ENCODE measurements around the gene TTC23.
A peak's percentile ranks its signal among the peaks of the same experiment; 100 is the strongest.

Gene TTC23, protein sequence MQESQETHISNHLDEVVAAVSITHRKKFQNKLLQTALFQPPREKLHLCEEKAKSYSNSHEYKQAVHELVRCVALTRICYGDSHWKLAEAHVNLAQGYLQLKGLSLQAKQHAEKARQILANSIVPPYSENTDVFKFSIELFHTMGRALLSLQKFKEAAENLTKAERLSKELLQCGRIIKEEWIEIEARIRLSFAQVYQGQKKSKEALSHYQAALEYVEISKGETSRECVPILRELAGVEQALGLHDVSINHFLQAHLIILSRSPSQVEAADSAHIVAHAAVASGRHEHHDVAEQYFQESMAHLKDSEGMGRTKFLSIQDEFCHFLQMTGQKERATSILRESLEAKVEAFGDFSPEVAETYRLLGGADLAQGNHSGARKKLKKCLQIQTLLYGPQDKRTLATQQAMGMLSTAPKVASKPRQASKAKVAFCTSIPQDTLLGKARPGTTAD

DNA sequence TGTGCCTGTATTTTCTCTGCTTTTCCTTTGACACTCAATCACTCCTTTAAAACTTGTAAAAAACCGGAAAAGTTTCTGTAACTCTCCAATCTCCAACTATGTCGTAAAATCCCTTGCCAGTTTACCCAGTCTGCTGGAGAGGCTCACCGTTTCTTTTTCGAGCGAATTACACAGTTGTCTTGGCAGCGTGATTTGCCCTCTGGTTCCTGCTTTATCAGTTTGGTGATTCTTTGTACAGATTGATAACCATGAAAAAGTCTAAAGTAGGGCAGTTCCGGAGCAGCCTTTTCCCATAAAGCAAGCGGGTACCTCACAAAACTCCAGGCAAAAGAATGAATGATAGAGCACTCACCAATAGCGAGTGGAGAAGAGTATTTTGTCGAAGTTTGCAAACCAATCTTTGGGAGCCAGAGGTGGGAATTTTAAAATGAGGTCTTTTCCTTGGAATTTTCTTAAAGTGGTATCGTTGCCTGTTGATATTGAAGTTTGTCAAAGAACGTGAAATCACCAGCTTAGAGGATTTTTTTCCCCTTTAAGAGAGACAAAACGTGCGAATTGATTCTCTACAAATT is at the start of gene TTC23:
TTC23 (minus strand) TSS at position 312 of the 572 bp plus-strand sequence. CDS start 20,869 bp downstream, outside the sequence.
- DNase-seq (ENCODE audit: low spot score) = no peak

DNA sequence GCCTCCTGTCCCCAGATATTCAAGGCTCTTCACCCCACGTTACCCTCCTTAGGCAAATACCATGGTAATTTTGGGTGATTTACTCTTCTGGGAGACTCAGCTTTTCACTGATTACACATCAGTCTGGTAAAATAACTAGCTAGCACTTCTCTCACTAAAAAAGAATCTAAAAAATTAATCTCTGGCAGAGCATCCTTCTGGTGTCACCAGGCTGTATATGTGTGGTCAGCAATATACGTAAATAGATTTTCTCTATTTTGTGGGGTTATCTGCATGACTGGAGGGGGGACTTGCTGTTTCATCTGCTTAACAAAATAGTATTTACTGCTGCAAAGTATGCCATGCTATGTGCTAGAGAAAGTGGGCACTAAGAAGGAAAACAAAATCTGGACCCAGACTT is 47.0 kb upstream of the TTC23 start:
- DNase-seq (ENCODE audit: low spot score) = no peak

DNA sequence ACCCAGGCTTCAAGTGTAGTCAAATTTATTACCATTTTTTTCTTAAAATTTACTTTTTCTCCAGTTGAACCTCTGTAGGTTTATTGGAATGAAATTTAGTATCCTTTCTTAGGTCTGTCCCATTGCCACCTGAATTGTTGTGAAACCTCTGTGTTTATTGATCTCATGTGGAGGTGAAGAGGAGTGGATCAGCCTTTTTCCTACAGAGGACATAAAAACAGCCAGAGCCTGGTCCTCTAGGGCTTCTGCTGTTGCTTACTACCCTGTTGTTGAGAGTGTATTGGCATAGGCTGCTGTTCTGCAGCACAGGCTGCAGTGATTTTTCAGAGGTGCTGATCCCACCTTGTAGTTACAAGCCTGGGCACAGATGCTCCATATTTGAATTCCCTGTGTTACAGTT is 46.5 kb upstream of the TTC23 start:
- no peak for DNase-seq (ENCODE audit: low spot score)

DNA sequence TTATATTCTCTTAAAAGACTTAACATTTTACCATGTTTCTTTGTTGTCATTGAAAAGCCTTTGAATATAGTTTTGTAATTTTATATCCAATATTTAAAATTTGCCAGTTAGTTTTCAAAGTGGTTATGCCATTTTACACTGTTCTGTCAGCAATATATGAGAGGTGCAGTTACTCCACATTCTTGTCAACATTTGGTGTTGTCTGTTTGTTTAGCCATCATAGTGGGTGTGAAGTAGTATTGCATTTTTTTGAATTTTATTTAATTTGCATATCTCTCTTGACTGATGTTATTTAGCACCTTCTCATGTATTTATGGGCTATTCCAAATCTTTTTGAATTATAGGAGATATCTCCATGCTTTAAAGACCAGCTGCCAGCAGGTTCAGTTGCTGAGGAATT is 42.3 kb upstream of the TTC23 start:
- no peak for DNase-seq (ENCODE audit: low spot score)

DNA sequence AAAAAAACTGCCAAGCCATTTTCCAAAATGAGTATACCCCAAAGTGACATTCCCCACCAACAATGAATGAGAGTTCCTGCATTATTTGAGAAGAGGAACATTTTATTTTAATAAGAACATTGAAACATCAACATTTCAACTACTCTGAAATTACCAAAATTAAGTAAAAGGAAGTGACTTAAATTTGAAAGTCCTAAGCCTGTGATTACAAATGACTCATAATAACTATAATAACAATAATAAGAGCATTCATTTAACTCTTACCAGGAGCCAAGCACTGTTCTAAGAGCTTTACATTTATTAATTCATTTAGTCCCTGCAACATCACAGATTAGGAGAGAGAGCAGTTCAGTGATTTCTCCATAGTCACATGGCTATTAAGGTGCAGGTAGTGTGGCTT is 34.3 kb upstream of the TTC23 start:
- DNase-seq (ENCODE audit: low spot score) = no peak

DNA sequence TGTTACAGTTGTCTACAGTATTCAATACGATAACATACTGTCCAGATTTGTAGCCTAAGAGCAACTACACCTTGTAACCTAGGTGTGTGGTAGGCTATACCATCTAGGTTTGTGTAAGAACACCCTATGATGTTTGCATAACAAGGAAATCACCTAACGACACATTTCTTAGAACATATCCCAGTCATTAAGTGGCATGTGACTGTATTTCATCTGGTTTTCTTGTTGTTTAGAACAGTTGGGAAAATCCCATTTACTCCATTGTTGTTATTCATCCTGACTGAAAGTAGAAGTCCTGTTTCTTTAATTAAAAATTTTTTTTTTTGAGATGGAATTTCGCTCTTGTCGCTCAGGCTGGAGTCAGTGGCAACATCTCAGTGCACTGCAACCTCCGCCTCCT is 33.2 kb upstream of the TTC23 start:
- DNase-seq (ENCODE audit: low spot score) = no peak

DNA sequence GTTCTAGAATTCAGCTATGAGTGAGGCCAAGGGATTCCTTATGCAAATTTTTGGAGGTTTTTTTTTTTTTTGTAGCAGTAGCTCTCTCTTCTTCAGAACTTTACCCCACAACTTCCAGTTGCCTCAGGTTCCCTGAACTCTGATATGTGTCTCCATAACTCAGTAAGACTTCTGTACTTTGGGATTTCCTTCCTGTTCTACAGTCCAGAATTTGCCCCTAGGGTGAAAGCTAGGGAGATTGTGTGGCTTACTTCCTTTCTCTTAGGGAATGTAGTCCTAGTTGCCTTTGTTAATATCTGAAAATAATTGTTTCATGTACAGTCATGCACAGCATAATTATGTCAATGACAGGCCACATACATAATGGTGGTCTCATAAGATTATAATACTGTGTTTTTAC is 32.7 kb upstream of the TTC23 start:
- DNase-seq (ENCODE audit: low spot score) = no peak

DNA sequence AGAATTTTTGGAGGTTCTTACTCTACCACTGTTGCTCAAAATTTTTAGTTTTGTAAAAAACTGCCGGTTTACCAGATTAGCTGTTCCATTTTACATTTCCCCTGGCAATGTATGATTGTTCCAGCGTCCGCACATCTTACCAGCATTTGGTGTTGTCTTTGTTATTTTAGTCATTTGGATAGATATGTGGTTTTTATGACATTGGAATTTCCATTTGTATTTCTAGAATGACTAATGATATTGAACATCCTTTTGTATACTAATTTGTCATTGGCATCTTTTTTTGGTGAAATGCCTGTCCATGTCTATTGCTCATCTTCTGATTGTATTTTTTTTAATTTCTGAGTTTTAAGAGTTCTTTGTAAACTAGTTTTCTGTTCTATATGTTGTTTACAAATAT is 30.4 kb upstream of the TTC23 start:
- DNase-seq (ENCODE audit: low spot score) = no peak

DNA sequence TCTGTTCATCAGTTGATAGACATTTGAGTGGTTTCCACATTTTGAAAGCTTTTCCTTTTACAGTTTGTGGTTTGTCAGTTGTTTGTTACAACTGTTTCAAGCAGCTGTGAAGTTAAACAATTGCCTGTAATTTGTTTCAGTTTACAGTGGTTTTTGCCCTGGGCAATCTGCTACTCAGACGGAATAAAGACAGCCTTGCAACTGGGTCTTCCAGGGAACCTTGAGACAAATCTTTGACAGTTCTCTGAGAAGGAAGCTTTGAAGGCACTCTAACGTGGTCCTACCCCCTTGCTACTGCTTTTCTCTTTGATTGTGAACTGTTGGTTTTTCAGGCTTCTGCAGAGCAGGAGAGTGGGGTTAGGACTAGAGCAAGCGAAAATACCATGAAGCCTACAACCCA is 29.9 kb upstream of the TTC23 start:
- no peak for DNase-seq (ENCODE audit: low spot score)

DNA sequence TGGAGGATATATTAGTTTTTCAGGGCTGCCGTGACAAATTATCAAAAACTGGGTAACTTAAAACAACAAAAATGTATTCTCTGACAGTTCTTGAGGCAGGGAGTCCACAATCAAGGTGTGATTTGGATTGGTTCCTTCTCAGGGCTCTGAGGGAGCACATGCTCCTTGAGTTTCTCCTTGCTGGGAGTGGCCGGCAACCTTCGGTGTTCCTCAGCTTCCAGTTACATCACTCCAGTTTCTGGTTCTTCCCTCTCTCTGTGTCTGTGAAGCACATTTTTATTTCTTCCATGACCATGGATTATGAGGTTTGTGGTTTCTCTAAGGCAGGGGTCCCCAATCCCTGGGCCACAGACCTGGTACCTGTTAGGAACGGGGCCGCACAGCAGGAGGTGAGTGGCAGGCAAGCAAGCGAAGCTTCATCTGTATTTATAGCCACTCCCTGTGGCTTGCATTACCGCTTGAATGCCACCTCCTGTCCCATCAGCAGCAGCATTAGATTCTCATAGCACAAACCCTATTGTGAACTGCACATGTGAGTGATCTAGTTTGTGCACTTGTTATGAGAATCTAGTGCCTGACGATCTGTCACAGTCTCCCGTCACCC is 26.2 kb upstream of the TTC23 start:
- DNase-seq (ENCODE audit: low spot score) = no peak

DNA sequence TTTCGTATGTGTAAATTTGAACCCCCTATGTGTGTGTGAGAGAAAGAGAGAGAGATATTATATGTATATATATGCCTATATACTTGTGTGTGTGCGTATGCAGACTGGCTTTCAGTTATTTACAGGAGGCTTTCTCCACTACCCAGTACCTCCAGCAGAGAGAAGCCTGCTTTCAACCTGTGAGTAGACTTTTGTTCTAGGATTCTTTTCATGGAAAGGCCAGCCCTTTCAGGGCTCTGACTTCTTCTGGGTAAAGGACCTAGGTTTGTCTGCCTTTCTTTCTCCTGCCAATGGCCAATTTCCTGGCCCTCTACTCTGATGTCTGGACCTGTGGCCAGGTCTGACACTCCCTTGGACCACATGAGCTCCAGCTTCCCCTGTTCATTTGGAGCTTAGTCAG is 25.7 kb upstream of the TTC23 start:
- no peak for DNase-seq (ENCODE audit: low spot score)

DNA sequence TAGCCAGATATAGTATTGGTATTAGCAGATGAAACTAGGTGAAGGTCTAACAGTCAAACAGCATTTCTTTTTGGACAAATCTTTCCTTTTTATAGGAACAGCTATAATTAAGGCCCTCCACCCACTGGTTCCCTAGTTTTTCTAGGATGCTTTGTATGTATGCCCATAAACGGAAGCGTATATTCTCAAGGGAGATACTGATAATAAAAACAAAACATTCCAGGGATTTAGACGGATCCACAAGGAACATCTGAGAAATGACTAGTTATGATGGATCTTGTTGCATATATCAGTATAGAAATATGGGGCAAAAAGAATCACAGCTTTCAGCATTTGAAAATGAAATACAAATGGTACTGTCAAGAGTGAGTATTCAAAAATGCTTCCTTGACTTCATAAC is 24.4 kb upstream of the TTC23 start:
- DNase-seq (ENCODE audit: low spot score) = no peak

DNA sequence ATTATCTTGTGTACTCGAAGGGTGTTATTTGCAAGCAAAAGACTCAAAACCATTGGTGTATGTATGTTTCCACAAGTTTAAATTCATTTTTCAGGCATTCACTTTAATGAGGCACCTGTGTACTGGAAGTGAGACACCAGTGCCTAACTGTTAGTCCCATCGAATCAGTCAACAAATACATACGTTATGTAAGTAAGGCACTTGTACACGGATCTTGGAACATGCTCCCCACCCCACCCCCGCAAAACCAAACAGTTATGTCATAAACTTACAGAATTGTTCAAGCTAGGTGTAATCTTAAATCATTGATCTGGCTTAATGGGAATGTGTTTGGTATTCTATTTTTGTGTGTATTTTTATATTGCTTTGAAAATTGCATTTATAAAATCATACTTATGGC is 19.1 kb upstream of the TTC23 start:
- DNase-seq (ENCODE audit: low spot score) = no peak

DNA sequence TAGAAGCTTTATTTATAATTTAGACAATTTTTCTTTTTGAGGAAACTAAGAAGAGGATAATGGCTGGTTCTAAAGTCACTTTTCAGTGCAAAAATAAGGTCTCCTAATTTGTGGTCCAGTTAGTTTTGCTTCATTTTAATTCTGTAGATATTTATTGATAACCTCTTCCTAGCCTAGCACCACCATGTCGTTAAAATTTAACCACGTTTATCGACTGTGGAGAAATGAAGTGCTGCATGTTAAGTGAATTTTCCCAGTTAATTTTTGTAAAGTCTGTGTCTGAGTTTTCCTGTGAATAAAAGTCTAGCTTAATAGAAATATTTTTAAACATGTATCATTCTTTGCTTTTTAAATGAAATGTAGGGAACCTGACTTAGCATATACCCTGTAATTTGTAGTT is 18.6 kb upstream of the TTC23 start:
- DNase-seq (ENCODE audit: low spot score) = no peak

DNA sequence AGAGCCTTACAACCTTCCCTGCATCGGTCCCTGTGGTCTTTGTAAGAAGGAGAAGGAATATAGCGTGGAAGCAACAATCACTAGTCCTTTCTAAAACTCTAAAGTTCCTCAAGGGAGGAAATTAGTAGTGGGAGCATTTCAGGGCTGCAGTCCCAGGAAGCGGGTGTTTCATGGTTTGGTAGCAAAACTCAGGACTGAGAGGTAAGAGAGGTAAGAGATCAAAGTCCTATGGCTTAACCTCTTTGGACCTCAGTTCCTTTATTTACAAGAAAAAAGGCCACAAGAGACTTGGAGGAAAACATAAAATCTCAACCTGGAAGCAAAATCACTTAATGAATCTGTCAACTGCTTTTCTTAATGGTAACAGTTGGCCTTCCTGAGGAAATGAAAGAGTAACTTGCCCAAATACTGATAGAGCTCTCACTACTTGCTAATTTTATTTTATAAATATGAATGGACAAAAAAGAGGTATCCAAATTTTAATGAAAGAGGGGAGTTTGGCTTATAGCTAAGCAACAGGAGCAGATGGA is 16.2 kb upstream of the TTC23 start:
- no peak for DNase-seq (ENCODE audit: low spot score)

DNA sequence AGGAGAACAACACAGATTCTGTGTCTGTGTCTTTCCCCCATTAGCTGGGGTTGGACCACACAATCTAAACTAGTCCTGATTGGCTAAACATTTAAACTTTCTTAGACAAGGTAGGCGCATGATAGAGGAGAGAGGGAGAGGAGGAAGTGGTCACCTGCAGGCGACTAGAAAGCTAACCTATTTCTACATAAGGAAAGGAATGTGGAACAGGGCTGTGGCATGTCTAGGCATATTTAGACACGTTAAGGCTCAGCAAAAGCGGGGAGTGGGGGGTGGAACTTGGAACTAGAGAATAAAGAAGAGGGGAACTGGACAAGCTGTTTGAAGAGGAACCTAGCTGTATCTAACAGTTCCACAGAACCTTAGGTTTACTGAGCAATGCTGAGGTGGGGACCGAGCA is 14.7 kb upstream of the TTC23 start:
- no peak for DNase-seq (ENCODE audit: low spot score)

DNA sequence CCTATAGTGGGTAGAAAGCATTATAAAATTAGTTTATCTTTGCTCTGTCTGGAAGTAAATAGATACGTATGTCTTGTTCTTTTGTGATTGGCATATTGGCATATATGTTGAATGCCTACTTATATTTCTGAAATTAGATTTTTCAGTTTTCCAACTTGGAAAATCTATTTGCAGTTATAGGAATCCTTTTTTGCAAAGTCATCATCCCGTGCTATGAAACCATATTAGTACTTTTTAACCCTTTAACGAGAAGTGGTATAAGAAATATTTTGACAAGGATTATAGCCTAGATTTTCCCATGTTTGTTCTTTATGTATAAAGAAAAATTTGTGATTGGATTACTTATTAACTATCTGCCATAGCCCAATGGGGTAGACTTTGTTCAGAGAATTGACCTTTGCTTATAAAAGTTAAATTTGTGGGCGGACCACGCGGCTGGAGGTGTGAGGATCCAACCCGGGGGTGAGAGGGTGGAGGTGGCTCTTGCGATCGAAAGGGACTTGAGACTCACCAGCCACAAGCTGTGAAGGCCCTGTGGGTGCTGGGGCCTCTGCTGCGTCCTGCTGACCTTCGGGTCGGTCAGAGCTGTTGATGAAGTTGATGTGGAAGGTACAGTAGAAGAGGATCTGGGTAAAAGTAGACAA is 7.8 kb upstream of the TTC23 start:
- no peak for DNase-seq (ENCODE audit: low spot score)

DNA sequence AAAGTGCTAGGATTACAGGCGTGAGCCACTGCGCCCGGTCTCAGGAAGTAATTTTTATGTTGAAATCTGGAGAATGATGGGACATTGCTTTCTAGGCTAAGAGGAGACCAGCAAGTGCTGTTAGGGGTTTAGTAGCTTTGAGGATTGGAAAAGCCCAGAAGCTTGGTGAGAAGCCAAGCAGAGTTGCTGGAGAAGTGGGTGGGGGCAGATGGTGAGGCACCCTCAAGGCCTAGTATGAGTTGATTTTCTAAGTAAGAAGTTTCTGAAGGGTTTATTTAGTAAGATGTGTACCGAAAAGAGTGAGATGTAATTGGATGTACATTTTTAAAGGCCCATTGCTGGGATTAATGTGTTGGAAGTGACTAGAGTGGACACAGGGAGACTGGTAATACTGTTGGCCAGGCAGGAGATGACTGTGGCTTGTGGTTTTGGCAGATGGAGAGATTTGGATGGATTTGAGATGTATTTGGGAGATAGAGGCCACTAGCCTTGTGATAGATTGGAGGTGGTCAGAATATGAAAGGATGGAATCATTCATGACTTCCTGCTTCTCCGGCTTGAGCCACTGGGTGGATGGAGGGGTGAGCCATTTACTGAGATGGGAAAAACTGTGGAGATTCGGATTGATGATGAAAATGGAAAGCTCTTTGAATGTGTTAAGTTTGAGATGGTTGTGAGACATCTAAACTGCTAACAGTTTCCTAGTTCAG is 4.2 kb upstream of the TTC23 start:
- DNase-seq (ENCODE audit: low spot score) = no peak

DNA sequence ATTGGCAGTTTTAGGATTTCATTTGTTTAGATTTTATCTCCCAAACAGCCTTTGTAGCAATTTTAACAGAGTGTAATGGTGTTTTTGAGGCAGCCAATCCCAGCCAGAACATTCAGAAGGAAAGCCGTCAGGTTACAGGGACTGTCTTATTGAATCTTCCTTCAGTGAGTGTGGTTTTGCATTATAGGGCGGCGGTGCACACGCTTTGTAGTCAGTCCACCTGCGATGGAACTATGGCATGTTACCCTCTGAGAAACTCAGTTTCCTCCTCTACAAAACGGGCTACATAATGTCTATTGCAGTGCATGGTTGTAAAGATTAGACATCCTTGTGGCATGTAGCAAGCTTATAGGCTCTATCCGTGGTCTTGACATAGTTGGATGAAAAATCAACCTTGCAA is 2.9 kb upstream of the TTC23 start:
- DNase-seq (ENCODE audit: low spot score) = no peak

DNA sequence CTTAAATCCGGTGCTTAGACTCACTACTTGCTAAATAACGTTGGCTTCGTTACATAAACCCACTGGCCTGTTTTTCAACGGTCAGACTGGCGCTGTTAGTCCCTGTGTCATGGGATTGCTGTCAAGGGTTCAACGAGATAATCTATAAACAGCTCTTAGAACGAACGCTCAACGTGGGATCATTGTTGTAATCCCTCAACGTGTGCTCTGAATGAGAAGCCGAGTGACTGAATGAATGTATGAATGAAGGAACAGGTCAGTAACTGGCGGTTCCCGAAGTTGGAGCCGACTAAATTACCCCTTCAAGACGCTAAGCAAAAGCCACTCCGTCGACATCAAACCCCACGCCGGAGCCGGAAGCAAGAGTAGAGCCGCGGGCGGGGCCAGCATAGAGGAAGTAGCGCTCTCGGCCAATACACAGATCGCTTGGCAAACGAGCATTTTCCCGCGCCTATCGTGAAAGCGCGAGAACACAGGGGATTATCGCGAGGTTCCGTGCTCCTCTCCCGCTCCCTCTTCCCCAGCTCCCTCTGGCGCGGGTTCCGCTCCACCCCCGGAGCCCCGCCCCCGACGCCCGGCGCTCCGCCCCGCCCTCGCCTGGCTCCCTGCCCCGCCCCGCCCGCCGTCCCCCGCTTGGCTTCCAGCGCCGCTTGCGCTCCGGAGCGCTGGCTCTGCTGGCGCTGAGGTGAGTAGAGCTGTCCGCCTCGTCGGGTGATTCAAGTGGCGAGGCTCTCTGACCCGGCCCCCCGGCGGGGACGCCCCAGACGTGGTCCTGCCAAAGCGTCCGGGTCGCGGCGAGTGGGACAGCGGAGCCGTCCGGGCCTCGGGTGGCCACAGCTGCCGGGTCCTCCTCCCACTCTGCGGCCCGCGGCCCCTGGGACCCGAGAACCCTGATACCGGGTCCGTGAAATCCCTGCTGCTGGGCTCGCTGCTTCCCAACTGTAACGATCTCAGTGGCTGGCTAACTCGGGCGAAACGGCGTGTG is 1.8 kb upstream of the TTC23 start, which contains the start of gene LRRC28:
LRRC28 (plus strand) TSS at position 625 of the 985 bp plus-strand sequence. CDS start 4,477 bp downstream, outside the sequence.
- DNase-seq (ENCODE audit: low spot score) = peak; percentile 96

DNA sequence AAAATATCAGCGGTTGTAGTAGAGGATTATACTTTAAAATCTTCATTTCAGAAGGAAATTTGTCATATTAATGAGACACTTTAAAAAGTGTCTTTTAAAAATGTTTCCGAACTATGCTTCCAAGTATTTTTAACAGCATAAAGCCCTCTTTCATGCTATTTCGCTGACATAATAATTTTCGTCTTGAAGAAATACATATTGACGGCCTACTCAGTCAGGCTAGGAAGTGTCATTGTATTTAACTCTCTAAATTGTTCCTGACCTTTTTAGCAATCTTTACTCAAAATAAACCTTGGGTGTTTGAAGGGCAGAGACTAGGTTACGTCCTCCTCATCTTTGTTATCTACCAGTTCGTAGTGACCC is 1.1 kb upstream of the TTC23 start:
- no peak for DNase-seq (ENCODE audit: low spot score)

All from CD4-positive, alpha-beta T cell treated with Interleukin-2 at 100 ng/mL for 4 hours (primary cell).